Measurements from ENCODE around the gene HEY2. TPM values are rescaled to one million over a fixed set of nuclear protein-coding genes. Genes with fewer than 3 reads are reported as not detected.
A peak's percentile ranks its signal among the peaks of the same experiment; 100 is the strongest.

Gene HEY2
- total and polyA plus RNA-seq, 2 donors = 0.24 to 2.8 TPM

GRCh38 chr6:125791151-125791819 is 41.9 kb downstream of the HEY2 start:
- no peaks in the 10 kb centered on the region for H3K36me3 ChIP-seq (ENCODE audit: control insufficient read depth in 2 of 2, insufficient read depth in 2 of 2, low read length in 1 of 2)
- no peaks in the 10 kb centered on the region for H3K9me3 ChIP-seq (ENCODE audit: control insufficient read depth in 2 of 2, insufficient read depth in 1 of 2, low read length in 1 of 2)
- peak overlapping the region; percentile 76 to 90 for H3K4me3 ChIP-seq (ENCODE audit: low read length in 2 of 2)
- H3K4me1 ChIP-seq (ENCODE audit: control insufficient read depth in 2 of 2, insufficient read depth in 2 of 2, low read length in 2 of 2) = peaks cover 10 to 15% of the 10 kb centered on the region in 2 donors
- DNase-seq (ENCODE audit: low read depth in 6 of 9, low spot score in 9 of 9) = peak in 6 of 9 donors; percentile 27 to 73 (median 42)
- H3K27ac ChIP-seq (ENCODE audit: low read depth in 1 of 2, low read length in 1 of 2) = peak overlapping the region; percentile 93 to 94
- under 1% methylated on average over 28 of the region's 28 CpGs for WGBS
- no peaks in the 10 kb centered on the region for H3K27me3 ChIP-seq (ENCODE audit: control insufficient read depth in 2 of 2, insufficient read depth in 1 of 2, low read length in 1 of 2)

- Histone ChIP-seq H3K4me3 (ENCODE audit: low read length in 2 of 2) (peak overlapping the region; percentile 76 to 90), H3K27ac (ENCODE audit: low read depth in 1 of 2, low read length in 1 of 2) (peak overlapping the region in 1 of 2 donors; percentile 94), H3K4me1 (ENCODE audit: control insufficient read depth in 2 of 2, insufficient read depth in 2 of 2, low read length in 2 of 2) (peaks cover 10 to 15% of the 10 kb centered on the region in 2 donors), H3K36me3 (ENCODE audit: control insufficient read depth in 2 of 2, insufficient read depth in 2 of 2, low read length in 1 of 2) (no peaks in the 10 kb centered on the region), H3K27me3 (ENCODE audit: control insufficient read depth in 2 of 2, insufficient read depth in 1 of 2, low read length in 1 of 2) (no peaks in the 10 kb centered on the region), H3K9me3 (ENCODE audit: control insufficient read depth in 2 of 2, insufficient read depth in 1 of 2, low read length in 1 of 2) (no peaks in the 10 kb centered on the region)
- DNase-seq (ENCODE audit: low read depth in 6 of 9, low spot score in 9 of 9) = no peak
These were observed 42.4 kb downstream of the HEY2 start for GRCh38 chr6:125791820-125792165.

- Histone ChIP-seq H3K27me3 (ENCODE audit: control insufficient read depth in 2 of 2, insufficient read depth in 1 of 2, low read length in 1 of 2) (no peaks in the 10 kb centered on the region), H3K36me3 (ENCODE audit: control insufficient read depth in 2 of 2, insufficient read depth in 2 of 2, low read length in 1 of 2) (no peaks in the 10 kb centered on the region), H3K4me1 (ENCODE audit: control insufficient read depth in 2 of 2, insufficient read depth in 2 of 2, low read length in 2 of 2) (peaks cover 10 to 15% of the 10 kb centered on the region in 2 donors), H3K4me3 (ENCODE audit: low read length in 2 of 2) (no peak overlapping the region), H3K27ac (ENCODE audit: low read depth in 1 of 2, low read length in 1 of 2) (no peak overlapping the region), H3K9me3 (ENCODE audit: control insufficient read depth in 2 of 2, insufficient read depth in 1 of 2, low read length in 1 of 2) (no peaks in the 10 kb centered on the region)
- no peak for DNase-seq (ENCODE audit: low read depth in 6 of 9, low spot score in 9 of 9)
- 77% methylated on average over 3 of the region's 3 CpGs for WGBS
These were observed 42.7 kb downstream of the HEY2 start for GRCh38 chr6:125792172-125792571.

GRCh38 chr6:125792680-125793079 is 43.2 kb downstream of the HEY2 start:
- no peaks in the 10 kb centered on the region for H3K27me3 ChIP-seq (ENCODE audit: control insufficient read depth in 2 of 2, insufficient read depth in 1 of 2, low read length in 1 of 2)
- no peak overlapping the region for H3K4me3 ChIP-seq (ENCODE audit: low read length in 2 of 2)
- DNase-seq (ENCODE audit: low read depth in 6 of 9, low spot score in 9 of 9) = no peak
- peaks cover 10 to 18% of the 10 kb centered on the region in 2 donors for H3K4me1 ChIP-seq (ENCODE audit: control insufficient read depth in 2 of 2, insufficient read depth in 2 of 2, low read length in 2 of 2)
- no peaks in the 10 kb centered on the region for H3K9me3 ChIP-seq (ENCODE audit: control insufficient read depth in 2 of 2, insufficient read depth in 1 of 2, low read length in 1 of 2)
- H3K27ac ChIP-seq (ENCODE audit: low read depth in 1 of 2, low read length in 1 of 2) = no peak overlapping the region
- H3K36me3 ChIP-seq (ENCODE audit: control insufficient read depth in 2 of 2, insufficient read depth in 2 of 2, low read length in 1 of 2) = no peaks in the 10 kb centered on the region

- WGBS = 95% methylated on average over 2 of the region's 2 CpGs
- no peak for DNase-seq (ENCODE audit: low read depth in 6 of 9, low spot score in 9 of 9)
- no peak overlapping the region for H3K27ac ChIP-seq (ENCODE audit: low read depth in 1 of 2, low read length in 1 of 2)
- H3K27me3 ChIP-seq (ENCODE audit: control insufficient read depth in 2 of 2, insufficient read depth in 1 of 2, low read length in 1 of 2) = no peaks in the 10 kb centered on the region
- H3K9me3 ChIP-seq (ENCODE audit: control insufficient read depth in 2 of 2, insufficient read depth in 1 of 2, low read length in 1 of 2) = no peaks in the 10 kb centered on the region
- no peak overlapping the region for H3K4me3 ChIP-seq (ENCODE audit: low read length in 2 of 2)
- H3K36me3 ChIP-seq (ENCODE audit: control insufficient read depth in 2 of 2, insufficient read depth in 2 of 2, low read length in 1 of 2) = no peaks in the 10 kb centered on the region
- peaks cover 10 to 18% of the 10 kb centered on the region in 2 donors for H3K4me1 ChIP-seq (ENCODE audit: control insufficient read depth in 2 of 2, insufficient read depth in 2 of 2, low read length in 2 of 2)
These were observed 43.8 kb downstream of the HEY2 start for GRCh38 chr6:125793280-125793679.

GRCh38 chr6:125793863-125794262 is 44.4 kb downstream of the HEY2 start:
- Histone ChIP-seq H3K36me3 (ENCODE audit: control insufficient read depth in 2 of 2, insufficient read depth in 2 of 2, low read length in 1 of 2) (no peaks in the 10 kb centered on the region), H3K4me3 (ENCODE audit: low read length in 2 of 2) (no peak overlapping the region), H3K4me1 (ENCODE audit: control insufficient read depth in 2 of 2, insufficient read depth in 2 of 2, low read length in 2 of 2) (peaks cover 10 to 18% of the 10 kb centered on the region in 2 donors), H3K9me3 (ENCODE audit: control insufficient read depth in 2 of 2, insufficient read depth in 1 of 2, low read length in 1 of 2) (no peaks in the 10 kb centered on the region), H3K27ac (ENCODE audit: low read depth in 1 of 2, low read length in 1 of 2) (no peak overlapping the region), H3K27me3 (ENCODE audit: control insufficient read depth in 2 of 2, insufficient read depth in 1 of 2, low read length in 1 of 2) (no peaks in the 10 kb centered on the region)
- 91% methylated on average over 3 of the region's 3 CpGs for WGBS
- DNase-seq (ENCODE audit: low read depth in 6 of 9, low spot score in 9 of 9) = no peak

- Histone ChIP-seq H3K4me3 (ENCODE audit: low read length in 2 of 2) (no peak overlapping the region), H3K36me3 (ENCODE audit: control insufficient read depth in 2 of 2, insufficient read depth in 2 of 2, low read length in 1 of 2) (no peaks in the 10 kb centered on the region), H3K4me1 (ENCODE audit: control insufficient read depth in 2 of 2, insufficient read depth in 2 of 2, low read length in 2 of 2) (peaks cover 8 to 13% of the 10 kb centered on the region in 2 donors), H3K27ac (ENCODE audit: low read depth in 1 of 2, low read length in 1 of 2) (no peak overlapping the region), H3K9me3 (ENCODE audit: control insufficient read depth in 2 of 2, insufficient read depth in 1 of 2, low read length in 1 of 2) (no peaks in the 10 kb centered on the region), H3K27me3 (ENCODE audit: control insufficient read depth in 2 of 2, insufficient read depth in 1 of 2, low read length in 1 of 2) (no peaks in the 10 kb centered on the region)
- DNase-seq (ENCODE audit: low read depth in 6 of 9, low spot score in 9 of 9) = no peak
- 97% methylated on average over 5 of the region's 5 CpGs for WGBS
These were observed 45.1 kb downstream of the HEY2 start for GRCh38 chr6:125794342-125795137.

GRCh38 chr6:125795301-125795700 is 45.9 kb downstream of the HEY2 start:
- WGBS = 97% methylated on average over 1 of the region's 1 CpG
- Histone ChIP-seq H3K9me3 (ENCODE audit: control insufficient read depth in 2 of 2, insufficient read depth in 1 of 2, low read length in 1 of 2) (no peaks in the 10 kb centered on the region), H3K36me3 (ENCODE audit: control insufficient read depth in 2 of 2, insufficient read depth in 2 of 2, low read length in 1 of 2) (no peaks in the 10 kb centered on the region), H3K27ac (ENCODE audit: low read depth in 1 of 2, low read length in 1 of 2) (no peak overlapping the region), H3K4me3 (ENCODE audit: low read length in 2 of 2) (no peak overlapping the region), H3K27me3 (ENCODE audit: control insufficient read depth in 2 of 2, insufficient read depth in 1 of 2, low read length in 1 of 2) (no peaks in the 10 kb centered on the region), H3K4me1 (ENCODE audit: control insufficient read depth in 2 of 2, insufficient read depth in 2 of 2, low read length in 2 of 2) (peaks cover 2 to 6% of the 10 kb centered on the region in 2 donors)
- DNase-seq (ENCODE audit: low read depth in 6 of 9, low spot score in 9 of 9) = no peak

- Histone ChIP-seq H3K27ac (ENCODE audit: low read depth in 1 of 2, low read length in 1 of 2) (no peak overlapping the region), H3K36me3 (ENCODE audit: control insufficient read depth in 2 of 2, insufficient read depth in 2 of 2, low read length in 1 of 2) (no peaks in the 10 kb centered on the region), H3K4me1 (ENCODE audit: control insufficient read depth in 2 of 2, insufficient read depth in 2 of 2, low read length in 2 of 2) (peaks cover 0 to 3% of the 10 kb centered on the region in 2 donors), H3K9me3 (ENCODE audit: control insufficient read depth in 2 of 2, insufficient read depth in 1 of 2, low read length in 1 of 2) (no peaks in the 10 kb centered on the region), H3K4me3 (ENCODE audit: low read length in 2 of 2) (no peak overlapping the region), H3K27me3 (ENCODE audit: control insufficient read depth in 2 of 2, insufficient read depth in 1 of 2, low read length in 1 of 2) (no peaks in the 10 kb centered on the region)
- DNase-seq (ENCODE audit: low read depth in 6 of 9, low spot score in 9 of 9) = peak in 2 of 9 donors; percentile 10 to 38
- 65% methylated on average over 3 of the region's 3 CpGs for WGBS
These were observed 47.9 kb downstream of the HEY2 start for GRCh38 chr6:125797120-125797885.

Measured in thymus (tissue), 11 donors.